ENCODE measurements around the gene ALPK3. TPM values are rescaled to one million over a fixed set of nuclear protein-coding genes. Genes with fewer than 3 reads are reported as not detected.

Gene ALPK3
- total RNA-seq, 4 donors from 2014 or later: 0.42 to 7.5 (median 1.1) TPM

- H3K27me3 ChIP-seq: no peaks in the 10 kb centered on the region
- H3K9me3 ChIP-seq: no peaks in the 10 kb centered on the region
- H3K27ac ChIP-seq: no peak overlapping the region
- 89% methylated on average over 13 of the region's 13 CpGs for WGBS
- peaks cover 21% of the 10 kb centered on the region for H3K36me3 ChIP-seq
- H3K4me1 ChIP-seq: peaks cover 6% of the 10 kb centered on the region
- TF ChIP-seq POLR2AphosphoS5 (IDR thresholded peaks at IDR 0.05): no peak
- no peak for TF ChIP-seq CTCF (IDR thresholded peaks at IDR 0.05)
- TF ChIP-seq POLR2A (IDR thresholded peaks at IDR 0.05): no peak
- no peak for TF ChIP-seq EP300 (IDR thresholded peaks at IDR 0.05)
- no peak overlapping the region for H3K4me3 ChIP-seq
- no peak for DNase-seq (ENCODE audit: low spot score in 2 of 2)
These were observed 39.0 kb upstream of the ALPK3 start for GRCh38 chr15:84778194-84778593.

GRCh38 chr15:84780492-84780891, 36.7 kb upstream of the ALPK3 start:
- TF ChIP-seq POLR2AphosphoS5 (IDR thresholded peaks at IDR 0.05) (no peak), EP300 (IDR thresholded peaks at IDR 0.05) (no peak), POLR2A (IDR thresholded peaks at IDR 0.05) (no peak), CTCF (IDR thresholded peaks at IDR 0.05) (no peak)
- Histone ChIP-seq H3K9me3 (no peaks in the 10 kb centered on the region), H3K36me3 (peaks cover 40% of the 10 kb centered on the region), H3K27me3 (no peaks in the 10 kb centered on the region), H3K4me3 (no peak overlapping the region), H3K27ac (no peak overlapping the region), H3K4me1 (peaks cover 6% of the 10 kb centered on the region)
- 92% methylated on average over 3 of the region's 3 CpGs for WGBS
- DNase-seq (ENCODE audit: low spot score in 2 of 2): no peak

GRCh38 chr15:84781495-84781894, 35.7 kb upstream of the ALPK3 start:
- H3K27me3 ChIP-seq: no peaks in the 10 kb centered on the region
- WGBS: 96% methylated on average over 1 of the region's 1 CpG

GRCh38 chr15:84782346-84782745, 34.8 kb upstream of the ALPK3 start:
- TF ChIP-seq POLR2AphosphoS5 (IDR thresholded peaks at IDR 0.05): no peak
- TF ChIP-seq CTCF (IDR thresholded peaks at IDR 0.05): no peak
- Histone ChIP-seq H3K27ac (no peak overlapping the region), H3K4me3 (no peak overlapping the region), H3K27me3 (no peaks in the 10 kb centered on the region), H3K36me3 (peaks cover 51% of the 10 kb centered on the region), H3K9me3 (no peaks in the 10 kb centered on the region), H3K4me1 (peaks cover 4% of the 10 kb centered on the region)
- DNase-seq (ENCODE audit: low spot score in 2 of 2): no peak

More at GRCh38 chr15:84781495-84781894, 35.7 kb upstream of the ALPK3 start:
- no peak overlapping the region for H3K27ac ChIP-seq
- DNase-seq (ENCODE audit: low spot score in 2 of 2): no peak
- H3K9me3 ChIP-seq: no peaks in the 10 kb centered on the region
- H3K4me1 ChIP-seq: no peaks in the 10 kb centered on the region
- H3K4me3 ChIP-seq: no peak overlapping the region
- H3K36me3 ChIP-seq: peaks cover 47% of the 10 kb centered on the region
- no peak for TF ChIP-seq POLR2AphosphoS5 (IDR thresholded peaks at IDR 0.05)
- no peak for TF ChIP-seq CTCF (IDR thresholded peaks at IDR 0.05)

- Histone ChIP-seq H3K27me3 (no peaks in the 10 kb centered on the region), H3K27ac (no peak overlapping the region), H3K4me3 (no peak overlapping the region), H3K4me1 (peaks cover 13% of the 10 kb centered on the region), H3K9me3 (no peaks in the 10 kb centered on the region), H3K36me3 (peaks cover 47% of the 10 kb centered on the region)
- DNase-seq (ENCODE audit: low spot score in 2 of 2): no peak
- TF ChIP-seq POLR2AphosphoS5 (IDR thresholded peaks at IDR 0.05): no peak
- TF ChIP-seq POLR2A (IDR thresholded peaks at IDR 0.05): no peak
- no peak for TF ChIP-seq CTCF (IDR thresholded peaks at IDR 0.05)
- no peak for TF ChIP-seq EP300 (IDR thresholded peaks at IDR 0.05)
- WGBS: 90% methylated on average over 9 of the region's 12 CpGs
These were observed 33.5 kb upstream of the ALPK3 start for GRCh38 chr15:84783493-84784251.

Measured in suprapubic skin (tissue), 4 donors.